Gastrocnemius medialis (tissue), 4 donors: ENCODE measurements around the gene CHMP6. TPM values are rescaled to one million over a fixed set of nuclear protein-coding genes. Genes with fewer than 3 reads are reported as not detected.

Experiments used
- ATAC-seq, 2 donors: fragments of 150-250 bp; one replicate each; pipeline ENCODE4 v1.9.1; 2016
- DNase-seq, 2 donors: peaks; one replicate each; pipeline ENCODE4 v3.0.0-alpha.2; 2019
- H3K27ac ChIP-seq, 4 donors: fragments of 200-600 bp; sonication (generic); 1 replicate in 1 of 4; 2 replicates in 3 of 4; pipeline ENCODE4 v1.5.1; 2016 to 2018; ENCODE audit warnings: mild to moderate bottlenecking in 2 of 4, moderate library complexity in 1 of 4
- H3K27me3 ChIP-seq, 3 donors: fragments of 200-600 bp; sonication (generic) in 2 of 3; 1 replicate in 1 of 3; 2 replicates in 2 of 3; pipeline versions ENCODE4 v1.5.1 to v1.6.0; 2016 to 2019; ENCODE audit warnings: mild to moderate bottlenecking in 1 of 3, moderate library complexity in 1 of 3
- H3K36me3 ChIP-seq, 2 donors: fragments of 200-600 bp; sonication (generic) in 1 of 2; one replicate each; pipeline ENCODE4 v1.5.1; 2017 to 2018
- H3K4me1 ChIP-seq, 2 donors: fragments of 200-600 bp; sonication (generic) in 1 of 2; one replicate each; pipeline ENCODE4 v1.5.1; 2016 to 2017; ENCODE audit warnings: mild to moderate bottlenecking in 2 of 2
- H3K4me3 ChIP-seq, 4 donors: fragments of 200-600 bp; sonication (generic) in 3 of 4; 1 replicate in 1 of 4; 2 replicates in 3 of 4; pipeline ENCODE4 v1.5.1; 2016 to 2019; ENCODE audit warnings: mild to moderate bottlenecking in 2 of 4
- H3K9me3 ChIP-seq, 3 donors: fragments of 200-600 bp; sonication (generic) in 2 of 3; 1 replicate in 1 of 3; 2 replicates in 2 of 3; pipeline ENCODE4 v1.5.1; 2016 to 2019
- POLR2A ChIP-seq, 2 donors: fragments of 450-650 bp; IDR thresholded peaks; one replicate each; pipeline ENCODE4 v1.6.1; 2017; ENCODE audit warnings: antibody characterized with exemption in 2 of 2, mild to moderate bottlenecking in 2 of 2, moderate library complexity in 2 of 2
- in situ Hi-C, 4 donors: fragments of 200-750 bp; cut with MboI; loops; one replicate each; pipeline versions ENCODE4 v1.15.0 to v1.8.0; 2017; ENCODE audit warnings: low sequenced_read_pairs in 4 of 4
- intact Hi-C: fragments of 100-400 bp; cut with DNase I; formaldehyde crosslinking; loops from one replicate; pipeline ENCODE4 v1.15.1; 2023; ENCODE audit warnings: low total_unique reads
- total RNA-seq, 4 donors: library from RNA; depleted of rRNA; stranded (reverse); fragments of >200 nt; gene quantifications; one replicate each; pipeline versions ENCODE4 v1.1.0 to v1.2.3, GENCODE V29; 2016
- TF ChIP-seq, protein P1 (sequence below), 5 experiments: fragments of 450-650 bp in 3 of 5; fragments of 200-600 bp in 2 of 5; sonication (generic) in 2 of 5; IDR thresholded peaks in 4 of 5; conservative IDR thresholded peaks in 1 of 5; 1 replicate in 4 of 5; 2 replicates in 1 of 5; pipeline ENCODE4 v1.5.1; 2016 to 2019; ENCODE audit warnings: antibody characterized with exemption in 5 of 5, mild to moderate bottlenecking in 3 of 5, moderate library complexity in 3 of 5

The CHMP6 gene
- total RNA-seq, 4 donors from 2014 or later = 29.8 to 33.3 (median 33.0) TPM

DNA sequence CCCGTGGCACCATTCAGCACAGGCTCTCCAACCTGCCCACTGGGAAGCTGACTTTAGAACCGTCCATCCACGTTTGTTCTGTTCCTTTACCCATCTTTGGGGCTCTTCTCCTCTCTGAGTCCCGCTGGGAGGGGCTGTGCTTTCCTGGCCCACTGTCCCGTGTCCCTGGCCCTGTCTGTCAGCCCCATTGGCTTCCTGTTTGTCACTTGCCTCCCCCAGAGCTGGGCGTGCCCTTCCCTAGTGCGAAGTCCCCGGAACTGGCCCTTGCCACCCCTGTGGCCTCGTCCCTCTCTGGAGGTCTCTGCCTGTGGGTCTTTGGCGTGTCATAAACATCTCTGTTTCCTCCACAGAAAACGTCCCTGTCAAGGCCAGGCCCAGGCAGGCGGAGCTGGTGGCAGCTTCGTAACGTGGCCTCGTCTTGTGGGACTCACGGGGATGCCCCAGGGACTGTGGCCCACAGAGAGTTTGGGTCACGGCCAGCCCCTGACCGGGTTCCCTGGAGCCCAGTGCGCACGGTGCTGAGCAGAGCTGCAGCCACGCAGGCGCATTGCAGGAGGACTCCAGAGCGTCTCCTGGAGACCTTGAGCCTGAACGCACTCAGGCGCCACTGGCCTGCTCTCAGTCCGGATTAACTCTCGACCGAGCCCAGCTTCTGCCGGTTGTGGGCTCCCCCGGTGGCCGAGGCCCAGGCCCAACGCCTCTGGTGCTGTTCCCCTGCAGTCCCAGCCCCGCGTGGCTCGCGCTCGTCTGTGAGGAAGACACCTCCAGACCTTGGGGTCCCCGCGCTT, 7.3 kb downstream of the CHMP6 start:
- Histone ChIP-seq H3K27ac (no peak overlapping the region), H3K4me1 (peaks cover 19 to 30% of the 10 kb centered on the region in 2 donors), H3K36me3 (peaks cover 0 to 52% of the 10 kb centered on the region in 2 donors), H3K9me3 (no peaks in the 10 kb centered on the region), H3K27me3 (peaks cover 8 to 15% (median 14%) of the 10 kb centered on the region in 3 donors), H3K4me3 (no peak overlapping the region)
- no peak for DNase-seq
- TF ChIP-seq, protein P1, sequence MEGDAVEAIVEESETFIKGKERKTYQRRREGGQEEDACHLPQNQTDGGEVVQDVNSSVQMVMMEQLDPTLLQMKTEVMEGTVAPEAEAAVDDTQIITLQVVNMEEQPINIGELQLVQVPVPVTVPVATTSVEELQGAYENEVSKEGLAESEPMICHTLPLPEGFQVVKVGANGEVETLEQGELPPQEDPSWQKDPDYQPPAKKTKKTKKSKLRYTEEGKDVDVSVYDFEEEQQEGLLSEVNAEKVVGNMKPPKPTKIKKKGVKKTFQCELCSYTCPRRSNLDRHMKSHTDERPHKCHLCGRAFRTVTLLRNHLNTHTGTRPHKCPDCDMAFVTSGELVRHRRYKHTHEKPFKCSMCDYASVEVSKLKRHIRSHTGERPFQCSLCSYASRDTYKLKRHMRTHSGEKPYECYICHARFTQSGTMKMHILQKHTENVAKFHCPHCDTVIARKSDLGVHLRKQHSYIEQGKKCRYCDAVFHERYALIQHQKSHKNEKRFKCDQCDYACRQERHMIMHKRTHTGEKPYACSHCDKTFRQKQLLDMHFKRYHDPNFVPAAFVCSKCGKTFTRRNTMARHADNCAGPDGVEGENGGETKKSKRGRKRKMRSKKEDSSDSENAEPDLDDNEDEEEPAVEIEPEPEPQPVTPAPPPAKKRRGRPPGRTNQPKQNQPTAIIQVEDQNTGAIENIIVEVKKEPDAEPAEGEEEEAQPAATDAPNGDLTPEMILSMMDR (IDR thresholded peaks at IDR 0.05 in 4 of 5, conservative IDR thresholded peaks at IDR 0.05 in 1 of 5) = no peak
- no peak for TF ChIP-seq POLR2A (IDR thresholded peaks at IDR 0.05)
- intact Hi-C loops = no loop called here
- in situ Hi-C loops = no loop called here
- no peak for ATAC-seq

DNA sequence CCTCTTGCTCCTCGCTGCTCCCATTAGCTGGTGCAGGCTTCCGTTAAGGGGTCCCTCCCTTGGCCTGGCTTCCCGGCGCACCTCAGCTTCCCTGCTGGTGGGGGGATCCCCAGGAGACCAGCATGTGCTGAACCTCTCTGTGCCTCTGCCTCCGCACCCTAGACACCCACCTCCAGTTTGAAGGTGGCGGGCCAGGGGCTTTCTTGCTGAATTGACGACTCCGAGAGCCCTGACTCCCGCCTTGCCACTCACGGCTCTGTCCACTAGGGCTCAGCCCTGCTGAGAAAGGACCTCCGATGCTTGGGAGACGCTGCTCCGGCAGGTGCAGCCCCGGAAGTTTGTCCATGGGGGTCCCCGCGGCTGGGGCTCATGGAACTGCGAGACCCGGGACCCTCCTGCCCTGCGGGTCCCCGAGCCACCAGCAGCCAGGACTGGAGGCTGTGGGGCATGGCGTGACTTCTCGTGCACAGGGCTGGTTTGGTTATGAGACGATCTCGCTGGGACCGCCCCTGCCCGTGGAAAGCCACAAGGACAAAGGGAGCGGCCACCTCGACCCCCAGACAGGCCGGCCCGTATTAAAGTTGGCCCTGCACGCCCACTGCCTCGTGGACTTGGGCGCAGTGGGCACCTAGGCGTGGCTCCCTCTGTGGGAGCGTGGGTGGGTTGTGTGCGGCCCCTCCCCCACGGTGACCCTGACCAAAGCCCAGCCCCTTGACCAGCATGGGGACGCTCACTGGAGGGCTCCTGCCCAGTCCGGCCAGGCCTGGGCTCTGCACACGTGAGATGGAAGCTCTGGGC, 8.1 kb downstream of the CHMP6 start:
- intact Hi-C loops = no loop called here

DNA sequence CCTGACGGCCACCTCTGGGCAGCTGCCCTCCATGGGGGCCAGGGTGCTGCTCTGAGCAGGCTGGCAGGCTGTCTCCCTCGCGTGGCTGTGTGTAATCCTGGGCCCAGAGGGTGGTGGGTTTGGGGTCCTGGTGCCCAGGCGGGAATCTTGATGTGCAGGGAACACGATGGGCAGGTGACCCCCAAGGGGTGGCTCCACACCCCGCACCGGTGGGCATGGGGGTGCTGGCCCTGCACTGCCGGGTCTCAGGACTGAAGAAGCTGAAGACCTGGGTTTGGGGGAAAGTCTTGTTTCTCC, 8.6 kb downstream of the CHMP6 start:
- in situ Hi-C loops (no loop called here), intact Hi-C loops (no loop called here)
- no peaks in the 10 kb centered on the region for H3K9me3 ChIP-seq
- peaks cover 19 to 29% (median 28%) of the 10 kb centered on the region in 3 donors for H3K27me3 ChIP-seq
- peaks cover 0 to 47% of the 10 kb centered on the region in 2 donors for H3K36me3 ChIP-seq
- TF ChIP-seq POLR2A (IDR thresholded peaks at IDR 0.05) = no peak
- TF ChIP-seq, protein P1 (IDR thresholded peaks at IDR 0.05 in 4 of 5, conservative IDR thresholded peaks at IDR 0.05 in 1 of 5) = no peak
- no peak overlapping the region for H3K4me3 ChIP-seq
- H3K4me1 ChIP-seq = peaks cover 21 to 31% of the 10 kb centered on the region in 2 donors
- DNase-seq (no peak), ATAC-seq (no peak)
- H3K27ac ChIP-seq = no peak overlapping the region

More for the DNA sequence above, 8.1 kb downstream of the CHMP6 start:
- ATAC-seq (no peak), DNase-seq (no peak)
- Histone ChIP-seq H3K4me1 (peaks cover 21 to 31% of the 10 kb centered on the region in 2 donors), H3K27me3 (peaks cover 13 to 23% (median 22%) of the 10 kb centered on the region in 3 donors), H3K4me3 (no peak overlapping the region), H3K9me3 (no peaks in the 10 kb centered on the region), H3K36me3 (peaks cover 0 to 52% of the 10 kb centered on the region in 2 donors), H3K27ac (no peak overlapping the region)
- in situ Hi-C loops = no loop called here
- no peak for TF ChIP-seq POLR2A (IDR thresholded peaks at IDR 0.05)
- TF ChIP-seq, protein P1 (IDR thresholded peaks at IDR 0.05 in 4 of 5, conservative IDR thresholded peaks at IDR 0.05 in 1 of 5) = no peak

DNA sequence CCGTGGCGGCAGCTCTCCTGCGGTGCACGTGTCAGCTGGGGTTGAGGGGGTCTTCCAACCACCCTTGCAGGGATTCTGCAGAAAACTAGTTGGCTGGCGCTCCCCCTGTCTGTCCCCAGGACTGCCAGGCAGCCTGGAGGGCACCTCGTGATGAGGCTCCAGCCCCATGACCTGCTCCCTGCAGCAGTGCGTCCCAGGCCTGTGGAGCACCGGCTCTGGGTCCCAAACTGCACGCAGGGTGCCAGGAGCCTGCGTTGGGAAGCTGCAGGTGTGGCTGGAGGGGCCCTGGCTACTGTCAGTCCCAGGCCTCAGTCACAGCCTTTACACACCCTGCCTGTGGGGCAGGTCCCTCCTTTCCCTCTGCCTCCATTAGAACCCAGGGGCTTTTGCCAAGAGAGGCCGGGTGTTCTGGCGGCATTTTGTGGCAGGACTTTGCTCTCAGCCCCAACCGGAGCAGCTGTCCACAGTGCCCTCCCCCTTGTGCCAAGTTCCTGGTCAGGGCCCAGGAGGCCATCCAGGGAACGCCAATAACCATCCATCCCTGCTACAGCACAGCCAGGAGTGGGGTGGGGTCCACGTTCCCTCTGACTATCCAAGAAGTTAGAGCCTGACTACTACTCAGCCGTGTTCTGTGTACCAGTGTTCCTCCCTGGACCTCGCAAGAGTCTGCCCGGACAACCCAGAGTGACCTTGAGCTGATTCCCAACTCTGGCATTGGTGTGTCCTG, 9.2 kb downstream of the CHMP6 start:
- Histone ChIP-seq H3K27me3 (peaks cover 24 to 34% (median 33%) of the 10 kb centered on the region in 3 donors), H3K4me3 (no peak overlapping the region), H3K9me3 (no peaks in the 10 kb centered on the region), H3K27ac (no peak overlapping the region), H3K4me1 (peaks cover 21 to 31% of the 10 kb centered on the region in 2 donors), H3K36me3 (peaks cover 0 to 42% of the 10 kb centered on the region in 2 donors)
- peak in 1 of 2 donors; percentile 44 for ATAC-seq
- in situ Hi-C loops = no loop called here
- no peak for DNase-seq
- TF ChIP-seq, protein P1 (IDR thresholded peaks at IDR 0.05 in 4 of 5, conservative IDR thresholded peaks at IDR 0.05 in 1 of 5) = no peak
- TF ChIP-seq POLR2A (IDR thresholded peaks at IDR 0.05) = no peak
- intact Hi-C loops = no loop called here
